Measurements from ENCODE around the gene KIF17. TPM values are rescaled to one million over a fixed set of nuclear protein-coding genes. Genes with fewer than 3 reads are reported as not detected.
"Not testable (repeated sequence)": the region's sequence is repeated elsewhere in the genome, so short reads cannot be mapped to it uniquely, and the experiment has no call there.

KIF17 gene
- polyA plus RNA-seq, 3 donors: 3.9 to 4.3 (median 4.0) TPM

GRCh38 chr1:20728371-20729154 lies 10.8 kb upstream of the KIF17 start:
- no peak for DNase-seq

GRCh38 chr1:20727746-20728316 lies 10.0 kb upstream of the KIF17 start:
- no peak for DNase-seq

GRCh38 chr1:20726932-20727745 lies 9.3 kb upstream of the KIF17 start:
- DNase-seq: no peak

- no peak for DNase-seq
Measured at GRCh38 chr1:20726118-20726911, 8.5 kb upstream of the KIF17 start.

GRCh38 chr1:20725189-20726117 lies 7.6 kb upstream of the KIF17 start:
- no peak for DNase-seq

- DNase-seq: no peak
Measured at GRCh38 chr1:20724364-20725188, 6.8 kb upstream of the KIF17 start.

- no peak for DNase-seq
Measured at GRCh38 chr1:20723537-20724363, 5.9 kb upstream of the KIF17 start.

- no peak for DNase-seq
Measured at GRCh38 chr1:20723159-20723536, 5.3 kb upstream of the KIF17 start.

GRCh38 chr1:20721117-20722061 lies 3.6 kb upstream of the KIF17 start:
- no peak for DNase-seq

- no peak for DNase-seq
Measured at GRCh38 chr1:20720631-20721091, 2.9 kb upstream of the KIF17 start.

- DNase-seq: no peak
Measured at GRCh38 chr1:20719871-20720620, 2.2 kb upstream of the KIF17 start.

- DNase-seq: no peak
Measured at GRCh38 chr1:20719261-20719660, 1.5 kb upstream of the KIF17 start.

GRCh38 chr1:20718343-20718882 lies 606 bp upstream of the KIF17 start:
- DNase-seq: not testable (repeated sequence)

GRCh38 chr1:20716232-20716631 lies 1.6 kb downstream of the KIF17 start:
- no peak for DNase-seq

GRCh38 chr1:20715406-20715805 lies 2.4 kb downstream of the KIF17 start:
- DNase-seq: no peak

GRCh38 chr1:20713440-20713839 lies 4.4 kb downstream of the KIF17 start:
- DNase-seq: no peak

GRCh38 chr1:20712215-20712577 lies 5.6 kb downstream of the KIF17 start:
- no peak for DNase-seq

Measured in renal pelvis (tissue), 4 donors.